Hematopoietic multipotent progenitor cell treated with erythropoietin and hydrocortisone succinate and interleukin-3 and kit ligand, for 6 days (in vitro differentiated cells): Measurements from ENCODE around the gene MED25.

Source experiments
- DNase-seq: peaks from one replicate; pipeline ENCODE4 v3.0.0-alpha.2; 2015

MED25 gene

DNA sequence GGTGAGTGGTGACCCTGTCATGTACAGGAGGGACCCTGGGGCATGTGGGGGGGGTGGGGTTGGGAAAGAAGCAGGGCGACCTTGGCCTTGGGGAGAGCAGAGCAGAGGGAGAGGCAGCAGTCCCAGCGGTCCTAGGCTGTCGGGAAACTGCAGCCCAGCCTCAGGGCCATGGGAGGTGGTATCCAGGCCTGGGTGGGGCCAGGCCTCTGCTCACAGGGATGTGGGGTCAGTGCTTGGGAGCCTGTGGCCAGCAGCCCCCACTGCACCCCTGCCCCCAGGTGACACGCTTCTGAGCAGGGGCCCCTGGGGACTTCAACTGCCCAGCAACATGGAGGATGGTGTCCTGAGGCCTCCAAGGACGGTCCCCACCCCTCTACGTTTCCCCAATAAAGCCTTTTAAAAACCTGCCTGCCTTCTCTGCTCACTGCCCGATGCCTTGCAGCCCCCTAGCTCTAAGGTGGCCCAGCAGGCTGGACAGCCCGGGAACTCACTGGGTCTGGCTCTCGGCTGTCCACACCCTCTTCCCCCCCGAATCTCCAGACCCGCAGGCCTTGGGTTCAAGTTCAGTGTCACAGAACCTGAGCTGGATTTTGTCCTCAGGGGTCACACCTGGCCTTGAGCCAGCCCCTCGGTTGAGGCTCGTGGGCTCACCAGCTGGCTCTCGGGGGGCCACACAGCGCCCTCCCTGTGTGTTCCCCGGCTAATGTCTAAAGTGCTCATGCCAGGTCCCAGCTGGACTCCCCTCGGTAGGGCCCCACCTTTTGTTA, 42.4 kb downstream of the MED25 start:
- DNase-seq: no peak

DNA sequence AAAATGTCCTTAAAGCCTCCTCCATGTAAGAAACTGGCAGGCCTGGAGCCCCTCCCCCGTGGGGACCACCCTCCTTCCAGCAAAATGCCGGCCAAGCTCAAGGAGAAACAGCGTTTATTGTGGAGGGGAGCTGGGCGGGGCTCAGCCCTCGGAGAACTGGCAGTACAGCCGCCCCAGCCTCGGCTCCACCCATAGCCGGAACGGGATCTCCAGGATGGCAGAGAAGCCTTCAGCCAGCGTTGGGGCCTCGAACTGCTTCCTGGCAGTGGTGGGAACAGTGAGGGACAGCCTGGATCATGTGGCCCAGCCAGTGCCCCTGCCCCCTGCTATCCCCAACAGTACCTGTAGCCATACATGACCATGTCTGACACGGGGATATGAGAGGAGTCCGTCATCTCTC, 43.0 kb downstream of the MED25 start:
- DNase-seq: no peak

DNA sequence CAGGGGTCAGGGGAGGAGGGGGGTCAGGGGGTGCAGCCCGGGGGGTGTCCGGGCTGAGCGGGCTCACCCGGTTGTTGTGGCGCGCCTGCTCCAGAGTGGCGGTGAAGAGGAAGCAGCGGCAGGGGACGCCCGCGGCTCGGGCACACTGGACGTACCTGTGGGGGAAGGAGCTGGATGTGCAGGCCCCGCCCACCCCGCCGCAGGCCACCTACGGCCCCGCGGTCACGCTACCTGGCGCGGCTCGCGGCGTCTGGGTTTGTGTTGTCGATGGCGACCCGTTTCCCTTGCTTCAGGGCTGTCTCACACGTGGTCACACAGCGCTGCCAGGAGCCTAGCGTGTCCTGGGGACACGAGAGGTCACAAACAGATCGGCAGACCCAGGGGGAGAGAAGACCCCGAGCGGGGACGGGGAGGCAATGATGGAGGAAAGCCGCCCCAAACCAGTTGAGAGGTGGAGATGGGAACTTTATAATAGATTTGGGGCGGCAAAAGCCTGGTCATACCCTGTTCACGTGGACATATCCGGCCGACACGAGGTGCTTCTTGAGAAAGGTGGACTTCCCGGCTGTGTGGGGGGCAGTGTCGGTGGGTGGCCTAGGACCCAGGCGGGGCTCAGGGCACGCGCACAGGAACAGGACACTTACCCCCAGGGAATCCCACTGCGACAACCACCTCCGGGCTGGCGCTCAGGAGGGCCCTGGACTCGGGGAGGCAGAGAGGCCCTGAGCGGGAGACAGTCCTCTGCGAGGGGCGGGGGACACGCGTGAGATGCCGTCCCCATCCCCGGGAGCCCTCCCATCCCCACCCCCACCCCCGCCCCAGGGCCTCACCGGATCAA, 43.7 kb downstream of the MED25 start:
- no peak for DNase-seq

DNA sequence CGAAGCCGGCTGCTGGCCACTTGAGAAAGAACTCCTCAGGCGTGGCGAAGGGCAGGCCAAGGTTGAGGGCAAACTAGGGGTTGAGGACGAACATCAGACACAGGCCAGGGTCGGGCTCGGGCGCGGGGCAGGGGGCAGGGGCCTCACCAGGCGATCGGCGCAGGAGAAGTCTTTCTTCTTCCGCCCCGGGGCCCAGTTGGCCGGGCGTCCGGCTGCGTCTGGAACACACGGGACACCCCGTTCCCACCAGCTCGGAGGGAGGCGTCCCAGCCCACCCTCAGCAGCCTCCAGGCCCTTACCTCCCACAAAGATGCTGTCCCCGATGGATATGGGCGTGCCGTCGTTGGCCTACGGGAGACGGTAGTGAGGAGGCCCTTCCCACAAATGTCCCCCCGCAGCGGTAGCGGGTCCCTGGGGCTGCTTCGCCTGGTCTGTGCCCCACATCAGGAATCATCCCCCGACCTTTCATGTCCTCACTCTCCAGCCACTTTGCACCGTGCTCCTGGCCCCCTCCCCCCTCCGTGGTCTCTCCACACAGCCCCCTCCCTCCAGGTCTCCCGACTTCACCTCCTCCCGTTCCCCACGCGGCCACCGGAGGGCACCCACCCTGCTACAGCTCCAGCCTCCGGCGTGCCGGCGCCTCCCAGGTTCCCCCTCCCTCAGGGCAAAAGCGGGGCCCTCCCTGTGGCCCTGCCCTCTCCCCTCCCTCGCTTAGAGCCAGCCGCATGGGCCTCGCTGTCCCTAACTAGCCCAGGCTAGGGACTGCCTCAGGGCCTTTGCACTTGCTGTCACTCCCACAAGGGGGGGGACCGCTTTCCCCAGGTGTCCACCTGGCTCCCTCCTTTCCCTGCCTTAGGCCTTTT, 44.5 kb downstream of the MED25 start:
- DNase-seq: peak; percentile 59

DNA sequence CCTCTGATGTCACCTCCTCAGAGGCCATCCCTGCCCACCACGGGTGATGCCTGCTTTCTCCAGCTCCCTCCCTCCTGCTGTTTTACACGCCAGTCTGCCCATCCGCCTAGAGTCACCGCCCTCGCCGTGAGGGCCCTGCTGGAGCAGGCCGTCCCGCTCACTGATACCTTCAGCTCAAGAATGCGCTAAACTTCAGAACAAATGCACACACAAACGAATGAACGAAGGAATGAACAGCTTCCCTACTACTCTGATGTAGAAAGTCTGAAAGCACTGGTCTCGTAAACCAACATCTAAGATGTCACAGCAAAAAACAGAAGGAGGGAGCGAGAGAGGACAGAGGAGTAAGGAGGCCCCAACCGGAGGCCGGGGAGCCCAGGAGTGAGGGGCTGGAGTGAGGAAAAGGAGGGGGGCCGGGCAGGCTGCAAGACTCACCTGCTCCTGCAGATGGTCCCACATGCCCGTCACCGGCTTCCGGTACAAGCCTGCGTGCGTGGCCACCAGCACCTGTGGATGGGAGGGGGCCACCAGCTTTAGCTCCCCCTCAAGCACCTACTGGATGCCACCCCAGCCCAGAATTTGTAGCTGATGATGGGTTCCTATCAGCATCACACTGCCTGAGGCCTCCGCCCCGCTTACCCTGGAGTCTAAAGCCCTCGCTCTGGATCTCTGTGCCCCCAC, 45.3 kb downstream of the MED25 start:
- no peak for DNase-seq

DNA sequence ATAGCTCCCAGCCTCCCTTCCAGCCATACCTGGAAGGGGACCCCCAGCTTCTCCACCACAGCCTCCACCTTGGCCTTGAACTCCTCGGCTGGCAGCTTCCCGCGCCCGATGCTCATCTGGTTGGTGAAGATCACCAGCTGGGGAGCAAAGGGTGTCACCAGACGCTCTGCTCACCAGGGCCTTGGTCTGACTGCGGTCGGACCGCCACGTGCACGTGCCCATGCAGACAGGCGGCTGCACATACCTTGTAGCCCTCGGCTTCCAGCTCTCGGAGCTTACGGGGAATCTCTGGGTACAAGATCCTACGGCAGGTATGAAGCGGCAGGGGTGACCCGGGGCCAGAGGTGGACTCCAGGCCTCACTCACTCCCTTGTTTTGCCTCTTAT, 45.8 kb downstream of the MED25 start:
- no peak for DNase-seq

DNA sequence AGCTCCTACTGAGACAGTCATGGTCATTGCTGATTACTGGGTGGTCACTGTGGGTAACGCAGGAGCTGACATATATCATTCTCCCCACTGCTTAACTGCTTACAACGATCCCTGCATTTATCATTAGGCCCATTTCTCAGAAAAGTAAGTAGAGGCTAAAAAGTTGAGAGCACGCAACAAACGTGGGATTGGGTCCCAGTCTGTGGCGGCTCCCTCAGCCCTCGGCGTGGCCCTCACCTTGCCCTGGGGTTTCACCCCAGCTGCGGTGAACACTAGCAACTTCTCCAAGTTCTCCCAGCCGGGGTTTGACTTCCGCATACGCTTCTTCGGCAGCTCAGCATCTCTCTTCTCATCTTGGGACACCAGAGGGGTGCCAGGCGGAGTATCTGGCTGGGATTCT, 46.8 kb downstream of the MED25 start:
- DNase-seq: no peak

DNA sequence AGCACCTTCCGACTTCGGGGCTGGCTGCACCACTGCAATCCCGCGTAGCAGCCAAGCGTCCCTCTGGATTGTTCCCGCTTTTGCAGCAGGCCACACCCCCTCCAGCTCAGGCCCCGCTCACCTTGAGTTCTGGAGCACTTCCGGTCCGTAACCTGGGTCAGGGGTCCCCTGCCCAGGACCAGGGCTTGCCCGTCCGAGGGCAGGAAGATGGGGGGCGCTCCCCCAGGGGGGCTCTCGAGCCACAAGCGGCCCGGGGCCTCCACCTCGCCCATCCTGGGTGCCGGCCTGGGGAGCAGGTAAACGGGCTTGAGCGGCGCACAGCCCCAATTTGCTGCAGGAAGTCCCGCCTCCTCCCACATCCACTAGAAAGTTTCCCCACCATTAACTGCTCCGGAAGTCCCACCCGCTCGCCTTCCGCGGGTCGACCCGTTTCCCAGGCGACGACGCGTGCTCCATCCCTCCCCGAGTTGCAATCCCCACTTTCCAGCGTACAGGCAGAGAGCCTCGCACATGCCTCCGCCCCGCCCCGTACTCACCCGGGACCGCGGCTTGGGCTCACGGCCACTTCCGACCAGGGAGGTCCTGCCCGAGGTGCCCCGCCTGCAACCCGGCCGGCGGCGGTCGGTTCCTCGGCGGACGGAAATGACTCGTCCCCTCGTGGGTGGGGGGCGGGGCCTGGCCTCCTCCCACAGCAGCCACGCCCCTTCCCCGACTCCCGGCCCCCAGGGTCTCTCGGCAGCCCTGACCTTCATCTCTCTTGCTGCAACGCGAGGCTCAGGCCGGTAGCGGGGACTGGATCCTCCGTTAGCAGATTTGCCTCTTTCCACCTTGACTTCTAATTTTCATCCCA, 49.1 kb downstream of the MED25 start, which contains the start of gene PNKP:
PNKP (minus strand) TSS at position 644 of the 850 bp plus-strand sequence; CDS start at position 272, 372 bp downstream.
- DNase-seq: peak; percentile 96

DNA sequence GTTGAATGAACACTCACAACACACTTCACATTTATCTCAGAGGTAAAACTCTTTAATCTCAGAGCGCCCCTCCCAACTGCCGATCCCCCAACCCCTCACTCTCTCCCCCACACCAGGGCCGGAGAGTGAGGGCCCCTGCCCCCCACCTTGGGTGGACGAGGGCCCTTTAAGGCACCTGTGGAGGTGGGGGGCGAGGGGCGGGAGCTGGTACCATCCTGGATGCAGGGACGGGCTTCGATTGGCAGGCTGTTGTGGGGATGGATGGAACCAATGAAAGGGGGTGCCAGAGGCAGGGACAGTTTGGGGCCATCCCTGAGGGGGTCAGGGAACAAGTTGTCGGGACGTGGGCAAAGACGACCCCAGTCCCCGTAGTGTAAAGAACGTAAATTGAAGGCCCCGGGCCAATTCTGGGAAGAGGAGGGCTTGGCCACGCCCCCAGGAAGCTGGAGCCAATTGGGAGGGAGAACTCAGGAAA, 51.0 kb downstream of the MED25 start:
- no peak for DNase-seq

DNA sequence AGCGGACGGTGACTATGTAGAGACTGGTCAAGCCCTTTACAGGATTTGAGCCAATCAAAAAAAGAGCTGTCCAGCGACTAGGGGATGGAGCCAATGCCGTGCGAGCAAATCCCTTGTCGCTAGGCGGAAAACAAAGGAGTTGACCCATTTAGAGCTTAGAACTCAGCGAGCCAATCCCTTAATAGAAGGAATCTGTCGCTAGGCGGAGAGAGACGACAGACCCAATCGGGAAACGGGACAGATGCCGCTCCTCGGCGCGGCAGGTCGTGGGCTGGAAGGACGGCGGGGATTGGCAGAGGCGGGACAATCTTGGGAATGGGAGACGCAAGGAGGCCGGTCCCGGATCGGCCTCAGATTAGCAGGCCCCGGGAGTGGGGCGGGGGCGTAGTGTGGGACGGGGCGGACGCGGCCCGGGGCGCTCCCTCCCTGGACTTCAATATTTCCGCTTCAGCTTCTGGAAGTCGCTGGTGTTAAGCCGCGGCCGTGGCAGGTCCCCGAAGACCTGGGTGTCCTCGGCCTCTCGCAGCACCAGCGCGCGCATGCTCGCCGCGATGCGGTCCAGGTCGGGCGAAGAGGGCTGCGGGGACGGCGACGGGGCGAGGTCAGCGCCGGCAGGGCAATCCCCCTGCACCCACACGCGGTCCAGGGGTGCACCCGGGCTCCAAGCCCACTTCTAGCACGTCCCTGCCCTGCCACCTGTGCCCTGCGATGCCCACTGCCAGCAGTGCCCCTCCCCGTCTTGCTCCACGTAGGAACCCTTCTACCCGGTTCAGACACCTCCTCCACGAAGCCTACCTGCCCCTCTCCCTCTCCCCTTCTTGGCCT, 51.6 kb downstream of the MED25 start:
- DNase-seq: peak; percentile 100

DNA sequence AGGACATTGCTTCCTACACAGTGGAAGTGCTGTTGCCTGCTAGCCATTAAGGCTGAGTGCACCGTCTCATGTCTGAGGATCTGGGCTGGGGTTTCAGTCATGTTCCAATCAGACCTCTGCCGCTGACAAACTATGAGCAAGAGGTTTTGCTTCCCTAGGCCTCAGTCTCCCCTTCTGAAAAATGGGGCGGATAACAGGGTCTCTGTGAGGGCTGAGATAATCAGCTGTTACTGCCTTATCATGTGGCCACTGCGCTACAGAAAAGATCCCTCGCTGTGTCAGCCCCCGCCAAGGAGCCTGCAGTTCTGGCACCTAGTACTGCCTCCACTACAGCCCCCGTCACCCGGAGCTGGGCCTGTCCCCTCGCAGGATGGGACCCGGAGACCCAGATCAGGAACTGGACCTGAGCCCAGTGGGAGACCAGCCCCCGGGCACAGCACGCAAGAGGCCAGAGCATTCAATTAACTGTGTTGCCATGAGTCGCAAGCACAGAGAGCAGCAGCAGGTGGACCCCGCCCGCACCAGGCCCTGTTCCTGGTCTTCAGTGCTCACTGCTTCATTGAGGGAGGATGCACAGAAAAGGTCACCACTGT, 52.3 kb downstream of the MED25 start:
- peak; percentile 70 for DNase-seq

DNA sequence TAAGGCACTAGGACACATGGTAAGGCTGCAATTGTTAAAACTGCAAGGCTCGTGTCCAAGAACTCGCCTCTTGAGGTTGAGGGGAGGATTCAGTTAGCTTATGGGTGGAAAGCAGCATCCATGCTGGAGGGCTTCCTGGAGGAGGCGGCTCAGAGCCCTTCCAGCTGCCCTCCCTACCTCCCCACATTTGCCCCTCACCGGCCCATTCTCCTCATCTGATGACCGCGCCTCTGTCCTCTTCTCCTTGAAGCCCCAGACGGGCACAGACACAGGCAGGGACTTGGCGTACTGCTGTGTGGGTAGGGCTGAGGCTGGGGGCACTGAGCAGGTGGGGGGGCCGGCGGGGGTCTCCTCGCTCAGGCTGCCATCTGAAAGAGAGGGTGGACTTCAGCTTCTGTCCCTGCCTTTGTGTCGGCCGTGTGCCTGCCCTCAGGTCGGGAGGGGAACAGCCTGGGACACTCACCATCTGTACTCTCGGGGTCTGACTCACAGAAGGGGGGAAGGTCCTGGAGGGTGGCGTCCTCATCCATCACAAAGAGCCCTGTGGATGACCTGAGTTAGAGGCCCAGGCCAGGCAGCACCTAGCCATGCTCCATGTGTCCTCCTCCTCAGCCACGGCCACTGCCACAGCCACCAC, 53.4 kb downstream of the MED25 start:
- DNase-seq: no peak

DNA sequence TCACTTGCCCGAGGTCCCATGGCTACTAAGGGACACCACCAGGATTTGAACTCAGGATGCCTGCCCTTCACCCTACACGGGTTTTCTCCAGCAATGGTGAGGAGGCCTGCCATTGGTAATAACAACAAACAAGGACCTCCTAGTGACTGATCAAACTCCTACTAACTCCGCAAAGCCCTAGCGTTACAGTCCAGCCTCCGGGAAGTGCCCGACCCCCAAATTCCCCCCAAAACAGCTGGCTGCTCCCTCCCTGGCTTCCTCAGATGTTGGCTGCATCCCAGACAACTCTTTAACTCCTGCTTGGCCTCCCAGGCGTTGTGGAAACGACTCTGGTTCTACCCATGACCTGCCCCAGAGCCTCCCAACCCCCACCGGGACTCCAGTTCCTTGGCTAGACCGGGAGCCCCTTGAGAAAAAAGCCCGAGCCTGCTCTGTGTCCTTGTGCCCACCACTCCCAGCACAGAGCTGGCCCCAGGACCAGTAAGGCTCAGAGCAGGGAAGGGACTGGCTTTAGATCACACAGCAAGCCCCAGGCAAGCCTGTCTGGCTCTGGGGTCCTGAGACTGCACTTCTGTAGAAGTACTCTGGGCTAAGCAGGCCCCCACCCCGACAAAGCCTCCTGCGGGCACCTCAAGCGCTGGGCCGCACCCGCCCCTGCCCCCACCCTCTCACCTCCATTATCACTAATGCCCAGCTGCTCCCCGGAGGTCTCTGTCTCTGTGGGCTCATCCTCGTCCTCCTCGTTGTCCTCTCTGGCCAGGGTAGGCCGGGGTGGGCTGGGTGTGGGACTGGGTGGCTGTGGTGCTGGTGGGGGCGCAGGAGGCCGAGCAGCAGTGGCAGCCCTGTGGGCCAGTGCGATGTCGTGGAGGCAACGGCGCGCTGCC, 54.4 kb downstream of the MED25 start:
- peak; percentile 64 for DNase-seq

DNA sequence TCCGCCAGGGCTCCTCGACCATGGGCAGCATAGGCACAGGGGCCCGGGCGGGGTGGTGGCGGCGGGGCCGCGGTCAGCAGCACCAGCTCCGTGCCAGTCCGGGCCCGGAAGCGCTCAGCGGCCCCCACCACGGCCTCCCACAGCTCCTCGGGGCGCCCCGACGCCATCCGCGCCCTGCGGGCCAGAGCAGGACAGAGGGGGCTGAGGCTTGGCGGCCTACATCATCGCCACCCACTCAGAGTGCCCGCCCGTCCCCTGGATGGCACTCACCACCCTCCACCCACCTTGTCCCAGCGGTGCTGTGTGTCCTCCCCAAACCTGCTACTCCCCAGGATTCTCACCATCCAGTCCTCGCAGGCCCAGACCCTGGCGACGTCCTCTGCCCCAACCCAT, 55.0 kb downstream of the MED25 start:
- no peak for DNase-seq

DNA sequence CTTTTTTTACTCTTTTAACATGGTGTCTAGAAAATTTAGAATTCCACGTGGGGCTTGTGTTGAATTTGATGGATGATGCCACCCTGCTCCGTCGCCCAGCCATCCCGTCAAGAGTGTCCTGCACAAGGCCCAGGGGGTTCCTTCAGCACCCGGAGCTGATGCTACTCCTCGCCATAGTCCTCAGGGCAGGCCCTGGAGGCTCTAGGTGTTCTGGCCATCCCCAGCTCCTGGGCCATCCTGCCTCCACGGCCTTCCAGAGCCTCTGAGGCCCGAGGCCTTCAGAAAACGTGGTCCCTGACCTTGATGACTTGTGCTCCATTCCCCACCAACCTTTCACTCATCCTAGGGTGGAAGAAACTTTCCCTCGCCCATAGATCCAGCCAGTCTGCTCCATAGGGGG, 55.7 kb downstream of the MED25 start:
- no peak for DNase-seq

DNA sequence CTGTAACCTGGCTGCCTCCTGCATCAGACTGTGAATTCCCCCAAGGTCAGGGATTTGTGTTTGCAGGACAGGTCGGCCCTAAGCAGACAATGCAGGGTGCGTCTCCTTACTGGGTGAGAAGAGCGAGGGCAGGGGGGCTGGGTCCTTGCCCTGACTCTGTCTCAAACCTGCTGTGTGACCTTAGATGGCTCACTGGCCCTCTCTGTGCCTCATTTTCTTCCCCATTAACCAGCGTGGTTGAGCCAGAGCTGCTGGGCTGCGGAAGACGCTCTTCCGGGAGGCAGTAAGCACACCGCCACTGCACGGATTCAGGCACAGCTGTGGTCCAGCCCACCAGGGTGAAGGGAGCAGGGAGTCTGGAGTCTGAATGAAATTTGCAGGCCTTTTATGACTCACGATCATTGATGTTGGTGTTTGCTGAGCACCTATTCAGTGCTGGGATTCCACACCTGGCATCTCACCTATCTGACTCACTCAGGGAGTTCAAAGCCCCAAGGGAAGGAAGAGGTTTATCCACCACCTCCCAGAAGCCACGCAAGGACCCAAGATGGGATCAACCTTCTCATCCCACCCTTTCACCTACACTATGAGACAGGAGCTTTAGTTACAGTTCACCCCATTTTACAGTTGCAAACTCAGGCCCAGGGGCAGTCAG, 56.5 kb downstream of the MED25 start:
- no peak for DNase-seq

DNA sequence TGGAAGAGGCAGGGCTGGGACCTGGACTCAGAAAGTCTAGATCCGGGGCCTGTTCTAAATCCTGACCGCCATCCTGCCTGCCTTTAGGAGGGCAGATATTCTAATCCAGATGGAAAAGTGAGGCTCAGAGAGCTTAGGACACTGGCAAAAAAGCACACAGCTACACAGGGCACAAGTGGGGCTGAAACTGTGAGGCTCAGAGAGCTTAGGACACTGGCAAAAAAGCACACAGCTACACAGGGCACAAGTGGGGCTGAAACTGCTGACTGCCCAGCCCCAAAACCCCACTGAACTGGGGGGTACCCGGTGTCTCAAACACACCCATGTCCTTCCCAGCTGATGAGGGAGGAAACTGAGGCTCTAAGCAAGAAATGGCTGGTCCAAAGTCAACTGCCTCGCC, 57.1 kb downstream of the MED25 start:
- no peak for DNase-seq

DNA sequence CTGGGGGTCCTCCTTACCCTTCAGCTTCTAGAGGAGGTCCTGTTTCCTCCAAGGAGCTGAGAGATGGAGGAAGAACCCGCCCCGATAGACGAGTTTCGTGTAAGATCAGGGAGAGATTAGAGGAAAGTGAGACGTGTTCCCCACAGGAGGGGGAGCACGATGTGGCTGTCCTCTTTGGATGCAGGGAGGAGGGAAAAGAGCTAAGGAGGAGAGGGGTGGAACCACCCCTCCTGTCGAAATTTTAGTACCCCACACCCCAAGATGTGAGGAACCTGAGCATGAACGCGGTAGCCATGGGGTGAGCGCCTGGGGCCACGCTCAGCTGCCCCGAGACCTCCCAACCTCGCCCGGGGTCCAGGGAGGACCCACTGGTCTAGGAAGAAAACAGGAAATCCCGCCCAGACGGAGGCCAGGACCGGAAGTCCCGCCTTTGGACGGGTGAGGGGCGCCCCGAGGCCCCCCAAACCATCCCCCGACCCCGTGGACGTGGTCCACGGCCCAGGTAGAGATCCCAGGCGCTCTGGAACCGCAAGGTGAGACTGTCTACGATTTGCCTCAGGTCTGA, 57.9 kb downstream of the MED25 start:
- peak; percentile 80 for DNase-seq
